ENCODE results near the gene KMT2E. TPM values are rescaled to one million over a fixed set of nuclear protein-coding genes. Genes with fewer than 3 reads are reported as not detected.
A peak's percentile ranks its signal among the peaks of the same experiment; 100 is the strongest.
"Not testable (repeated sequence)": the region's sequence is repeated elsewhere in the genome, so short reads cannot be mapped to it uniquely, and the experiment has no call there.

Gene KMT2E
- polyA plus RNA-seq, 10 donors: 32.2 to 50.7 (median 41.5) TPM

GRCh38 chr7:104980841-104981671 lies 32.9 kb upstream of the KMT2E start:
- DNase-seq: peak; percentile 51 to 77 (median 58)

- DNase-seq: no peak
Measured at GRCh38 chr7:104981672-104982037, 32.4 kb upstream of the KMT2E start.

GRCh38 chr7:104982308-104983075 lies 31.5 kb upstream of the KMT2E start:
- DNase-seq: peak in 1 of 3 donors; percentile 49

GRCh38 chr7:104983076-104983577 lies 30.9 kb upstream of the KMT2E start:
- DNase-seq: no peak

- DNase-seq: peak; percentile 88 to 98 (median 94)
Measured at GRCh38 chr7:104983578-104984539, 30.1 kb upstream of the KMT2E start.

GRCh38 chr7:104984585-104985258 lies 29.3 kb upstream of the KMT2E start:
- DNase-seq: no peak

GRCh38 chr7:104985259-104985617 lies 28.8 kb upstream of the KMT2E start:
- DNase-seq: no peak

GRCh38 chr7:104986628-104987259 lies 27.3 kb upstream of the KMT2E start:
- DNase-seq: no peak

GRCh38 chr7:104987403-104987802 lies 26.6 kb upstream of the KMT2E start:
- not testable (repeated sequence) for DNase-seq

GRCh38 chr7:104990983-104991382 lies 23.0 kb upstream of the KMT2E start:
- DNase-seq: no peak

- no peak for DNase-seq
Measured at GRCh38 chr7:104992306-104992705, 21.7 kb upstream of the KMT2E start.

GRCh38 chr7:104993217-104993862 lies 20.7 kb upstream of the KMT2E start:
- no peak for DNase-seq

- DNase-seq: no peak
Measured at GRCh38 chr7:104998040-104998752, 15.8 kb upstream of the KMT2E start.

GRCh38 chr7:105000200-105000599 lies 13.8 kb upstream of the KMT2E start:
- no peak for DNase-seq

- no peak for DNase-seq
Measured at GRCh38 chr7:105000927-105001336, 13.1 kb upstream of the KMT2E start.

GRCh38 chr7:105001652-105002184 lies 12.3 kb upstream of the KMT2E start:
- no peak for DNase-seq

- no peak for DNase-seq
Measured at GRCh38 chr7:105003275-105003674, 10.7 kb upstream of the KMT2E start.

- no peak for DNase-seq
Measured at GRCh38 chr7:105003872-105004510, 10.0 kb upstream of the KMT2E start.

GRCh38 chr7:105005006-105005405 lies 9.0 kb upstream of the KMT2E start:
- not testable (repeated sequence) for DNase-seq

Measured in muscle of back (tissue), 11 donors.